Fibroblast of skin of right biceps (primary cell): ENCODE measurements around the gene LGALS1.
A peak's percentile ranks its signal among the peaks of the same experiment; 100 is the strongest.

Experiments
- DNase-seq: peaks from one replicate; pipeline ENCODE4 v3.0.0-alpha.2; 2013

Gene LGALS1

DNA sequence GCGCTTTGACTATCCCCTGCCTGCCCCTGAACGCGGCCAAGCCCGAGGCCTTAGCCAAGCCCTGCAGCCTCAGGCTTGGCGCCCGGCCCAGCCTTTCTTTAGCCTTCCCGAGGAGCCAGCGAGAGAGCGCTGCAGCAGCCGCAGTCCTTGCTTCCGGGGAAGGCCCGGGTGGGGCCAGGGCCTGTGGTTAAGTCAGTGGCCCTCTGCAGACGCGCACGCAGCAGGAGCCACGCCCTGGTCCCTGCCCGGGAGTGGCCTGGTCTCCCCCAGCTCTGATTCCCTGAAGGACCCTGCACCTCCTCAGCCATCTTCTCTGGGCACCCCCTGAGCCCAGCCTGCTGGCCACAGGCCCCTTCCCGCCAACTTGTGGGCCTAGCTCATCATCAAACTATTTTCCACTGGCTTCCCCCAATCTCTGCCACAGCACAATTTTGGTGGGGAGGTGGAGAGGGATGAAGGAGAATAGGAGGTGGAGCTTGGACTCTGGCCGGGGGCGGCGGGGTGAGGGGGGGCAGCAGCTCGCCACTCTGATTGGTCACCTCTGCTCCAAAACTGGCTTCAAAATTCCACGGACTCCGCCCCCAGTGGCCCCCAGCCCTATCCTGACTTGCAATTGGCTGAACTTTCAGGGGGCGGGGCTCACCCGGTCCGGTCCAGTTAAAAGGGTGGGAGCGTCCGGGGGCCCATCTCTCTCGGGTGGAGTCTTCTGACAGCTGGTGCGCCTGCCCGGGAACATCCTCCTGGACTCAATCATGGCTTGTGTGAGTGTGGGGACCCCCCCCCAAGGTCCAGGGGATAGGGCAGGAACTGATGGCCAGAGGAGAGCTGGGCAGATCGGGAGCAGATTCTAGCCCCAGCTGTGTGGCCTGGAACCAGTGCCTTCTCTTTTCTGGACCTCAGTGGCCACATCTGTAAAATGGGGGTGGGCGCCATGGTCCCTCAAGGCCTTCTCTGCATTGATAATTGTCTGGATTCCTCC lies at the start of gene LGALS1:
Gene LGALS1, plus strand, starts transcription at position 686 of the 979 bp plus-strand sequence. Its CDS starts 67 bp downstream, at position 753.
- DNase-seq = peak; percentile 99

DNA sequence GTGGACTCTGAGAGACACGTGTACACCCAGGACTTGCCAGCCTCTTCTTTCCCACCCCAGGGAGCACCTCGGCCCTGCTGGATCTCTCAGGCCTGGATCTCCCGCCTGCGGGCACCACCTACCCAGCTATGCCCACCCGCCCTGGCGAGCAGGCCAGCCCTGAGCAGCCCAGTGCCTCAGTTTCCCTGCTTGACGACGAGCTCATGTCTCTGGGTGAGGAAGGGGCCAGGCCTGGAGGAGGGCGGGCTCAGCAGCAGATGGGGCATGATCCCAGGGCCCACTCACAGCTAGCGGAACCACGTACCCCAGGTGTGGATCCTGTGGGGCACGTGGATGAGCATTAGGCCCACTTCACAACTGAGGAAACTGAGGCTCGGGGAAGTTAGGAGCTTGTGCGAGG lies 49.7 kb upstream of the LGALS1 start:
- DNase-seq = no peak

DNA sequence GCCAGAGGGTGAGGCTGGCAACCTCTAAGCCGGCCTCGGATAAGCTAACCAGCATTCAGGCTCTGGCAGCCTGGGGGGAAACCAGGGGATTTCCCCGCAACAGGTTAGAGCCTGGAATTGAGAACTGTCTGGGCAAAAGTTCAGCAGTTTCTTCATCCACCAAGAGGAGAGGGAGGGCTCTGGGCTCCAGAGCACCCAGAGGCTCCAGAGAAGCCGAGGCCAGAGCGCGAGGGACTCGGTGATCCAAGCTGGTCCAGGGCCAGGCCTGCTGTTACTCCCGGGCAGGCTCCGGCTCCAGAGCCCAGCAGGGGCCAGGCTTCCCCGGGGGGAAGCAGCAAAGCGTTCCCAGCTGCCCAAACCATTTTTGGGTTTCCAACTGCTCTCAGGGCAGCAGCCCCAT lies 49.3 kb upstream of the LGALS1 start:
- no peak for DNase-seq

DNA sequence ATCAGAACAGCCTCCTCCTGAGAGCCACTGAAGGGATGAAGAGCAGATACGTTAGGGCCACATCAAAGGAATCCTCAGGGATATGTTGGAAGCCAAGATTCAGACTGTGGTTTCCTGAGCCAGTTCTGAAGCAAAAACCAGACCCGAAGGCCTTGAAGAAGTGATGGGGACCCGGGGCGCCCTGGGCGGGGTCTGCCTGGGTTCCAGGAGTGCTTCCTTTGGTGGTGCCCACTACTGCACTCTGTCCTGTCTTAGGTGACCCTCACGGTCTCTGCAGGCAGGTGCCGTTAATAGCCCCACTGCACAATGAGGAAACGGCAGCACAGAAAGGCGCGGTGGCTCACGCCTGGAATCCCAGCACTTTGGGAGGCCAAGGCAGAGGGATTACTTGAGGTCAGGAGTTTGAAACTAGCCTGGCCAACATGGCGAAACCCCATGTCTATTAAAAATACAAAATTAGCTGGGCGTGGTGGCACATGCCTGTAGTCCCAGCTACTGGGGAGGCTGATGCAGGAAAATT lies 48.8 kb upstream of the LGALS1 start:
- DNase-seq = no peak

DNA sequence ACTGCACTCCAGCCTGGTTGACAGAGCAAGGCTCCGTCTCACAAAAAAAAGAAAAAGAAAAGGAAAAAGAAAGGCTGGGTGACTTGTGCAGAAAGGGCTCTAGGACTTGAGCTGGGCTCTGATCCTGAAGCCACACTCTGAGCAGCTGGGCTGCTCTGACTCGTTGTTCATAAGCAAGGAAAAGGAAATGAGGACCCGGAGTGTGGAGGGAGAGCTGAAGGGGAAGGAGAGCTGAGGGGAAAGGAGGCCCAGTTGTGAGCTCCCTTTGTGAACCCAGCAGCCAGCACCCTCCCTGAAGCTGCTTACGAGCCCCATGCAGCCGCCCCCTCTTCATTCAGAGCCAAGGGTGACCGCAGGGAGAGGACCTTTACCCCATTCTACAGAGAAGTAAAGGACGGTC lies 48.3 kb upstream of the LGALS1 start:
- DNase-seq = no peak

DNA sequence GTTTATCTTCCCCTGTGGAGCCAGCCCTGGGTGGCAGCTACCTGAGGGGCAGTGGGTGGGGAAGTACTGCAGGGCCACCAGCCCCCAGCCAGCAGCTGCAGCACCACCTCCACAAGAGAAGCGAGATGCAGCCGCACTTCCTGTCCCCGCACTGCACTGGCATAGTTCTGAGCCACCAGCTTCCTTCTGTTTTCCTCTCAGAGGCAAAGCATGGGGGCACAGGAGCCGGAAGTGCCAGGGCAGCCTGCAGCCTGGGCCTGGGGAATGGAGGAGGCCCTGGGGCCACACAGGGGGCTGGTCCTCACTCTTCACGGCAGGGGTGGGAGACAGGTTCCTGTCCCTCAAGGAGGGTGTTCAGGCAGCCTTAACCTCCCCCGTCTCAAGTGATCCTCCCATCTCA lies 47.9 kb upstream of the LGALS1 start:
- DNase-seq = no peak

DNA sequence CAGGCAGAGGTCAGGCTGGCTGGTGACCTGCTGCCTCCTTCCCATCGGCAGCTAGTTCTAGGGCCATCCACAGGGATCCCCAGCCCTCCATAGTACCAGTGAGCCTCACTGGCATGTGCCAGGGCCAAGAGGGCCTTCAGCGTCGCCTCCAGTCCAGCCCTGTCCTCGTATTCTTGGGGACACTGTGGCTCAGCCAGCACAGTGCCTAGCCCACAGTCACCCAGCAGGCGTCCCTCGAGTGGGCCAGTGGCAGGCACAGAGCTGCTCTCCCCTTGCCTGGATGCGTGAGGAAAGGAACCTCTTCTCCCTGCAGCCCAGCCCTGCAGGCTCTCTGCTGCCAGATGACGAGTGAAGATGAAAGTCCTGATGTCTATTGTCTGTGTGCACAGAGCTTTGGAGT lies 46.6 kb upstream of the LGALS1 start:
- no peak for DNase-seq

DNA sequence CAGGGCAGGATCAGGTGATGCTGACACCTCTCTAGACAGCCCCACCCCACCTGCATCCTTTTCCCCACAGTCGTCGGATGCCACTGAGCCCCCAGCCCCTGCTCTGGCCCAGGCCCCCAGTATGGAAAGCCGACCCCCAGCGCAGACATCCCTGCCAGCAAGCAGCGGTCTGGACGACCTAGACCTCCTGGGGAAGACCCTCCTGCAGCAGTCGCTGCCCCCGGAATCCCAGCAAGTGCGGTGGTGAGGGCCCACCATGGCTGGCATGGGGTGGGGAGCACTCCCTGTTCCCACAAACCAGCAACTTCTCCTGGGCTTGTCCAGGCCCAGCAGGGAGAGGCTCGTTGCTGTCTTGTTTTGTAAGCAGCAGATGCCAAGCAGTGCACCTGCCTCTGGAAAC lies 45.5 kb upstream of the LGALS1 start:
- DNase-seq = no peak

DNA sequence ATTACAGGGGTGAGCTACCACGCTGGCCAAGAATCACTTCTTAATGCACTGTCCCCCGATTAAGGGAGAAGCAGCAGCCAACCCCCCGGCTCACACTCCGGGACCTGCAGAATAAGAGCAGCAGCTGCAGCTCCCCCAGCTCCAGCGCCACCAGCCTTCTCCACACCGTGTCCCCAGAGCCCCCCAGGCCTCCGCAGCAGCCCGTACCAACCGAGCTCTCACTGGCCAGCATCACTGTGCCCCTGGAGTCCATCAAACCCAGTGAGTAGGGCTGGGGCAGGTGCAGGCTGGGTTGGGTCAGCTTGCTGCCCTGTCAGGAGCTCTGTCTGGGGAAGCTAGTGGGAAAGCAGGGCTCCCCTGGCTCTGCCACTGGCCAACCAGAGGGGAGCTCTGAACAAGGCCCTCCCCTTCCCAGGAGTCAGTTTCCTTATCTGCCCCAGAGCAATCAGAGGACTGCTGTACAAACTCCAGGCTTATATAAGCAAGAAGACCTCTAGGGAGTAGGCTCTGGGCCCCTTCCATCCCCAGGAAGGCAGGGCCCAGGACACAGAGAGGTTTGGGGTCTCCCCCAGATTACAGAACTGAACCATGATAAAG lies 44.5 kb upstream of the LGALS1 start:
- DNase-seq = no peak

DNA sequence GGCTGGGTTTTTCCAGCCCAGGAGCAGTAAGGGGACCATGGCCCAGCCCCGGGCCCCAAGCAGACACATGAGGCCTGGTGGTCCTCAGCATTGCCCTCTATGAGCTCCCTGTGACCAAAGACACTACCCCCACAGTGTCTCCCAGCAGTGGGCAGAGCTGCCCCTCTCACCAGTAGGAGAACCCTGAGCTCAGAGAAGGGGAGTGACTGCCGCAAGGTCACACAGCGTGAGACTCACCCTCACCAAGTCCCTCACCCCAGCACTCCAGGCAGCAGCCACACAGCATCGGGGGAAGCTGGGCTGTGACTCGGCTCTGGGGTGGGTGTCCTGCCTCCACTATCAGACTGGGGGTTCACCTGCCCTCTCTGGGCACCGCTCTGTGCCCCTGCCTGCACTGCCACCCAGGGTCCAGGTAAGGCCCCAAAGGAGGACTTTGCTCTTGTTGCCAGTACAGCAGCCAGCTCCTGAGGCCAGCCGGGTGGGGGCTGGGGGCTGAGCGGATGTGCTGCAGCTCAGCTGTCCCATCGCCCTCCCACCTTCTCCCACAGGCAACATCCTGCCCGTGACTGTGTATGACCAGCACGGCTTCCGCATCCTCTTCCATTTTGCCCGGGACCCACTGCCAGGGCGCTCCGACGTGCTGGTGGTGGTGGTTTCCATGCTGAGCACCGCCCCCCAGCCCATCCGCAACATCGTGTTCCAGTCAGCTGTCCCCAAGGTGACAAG lies 43.8 kb upstream of the LGALS1 start:
- no peak for DNase-seq

DNA sequence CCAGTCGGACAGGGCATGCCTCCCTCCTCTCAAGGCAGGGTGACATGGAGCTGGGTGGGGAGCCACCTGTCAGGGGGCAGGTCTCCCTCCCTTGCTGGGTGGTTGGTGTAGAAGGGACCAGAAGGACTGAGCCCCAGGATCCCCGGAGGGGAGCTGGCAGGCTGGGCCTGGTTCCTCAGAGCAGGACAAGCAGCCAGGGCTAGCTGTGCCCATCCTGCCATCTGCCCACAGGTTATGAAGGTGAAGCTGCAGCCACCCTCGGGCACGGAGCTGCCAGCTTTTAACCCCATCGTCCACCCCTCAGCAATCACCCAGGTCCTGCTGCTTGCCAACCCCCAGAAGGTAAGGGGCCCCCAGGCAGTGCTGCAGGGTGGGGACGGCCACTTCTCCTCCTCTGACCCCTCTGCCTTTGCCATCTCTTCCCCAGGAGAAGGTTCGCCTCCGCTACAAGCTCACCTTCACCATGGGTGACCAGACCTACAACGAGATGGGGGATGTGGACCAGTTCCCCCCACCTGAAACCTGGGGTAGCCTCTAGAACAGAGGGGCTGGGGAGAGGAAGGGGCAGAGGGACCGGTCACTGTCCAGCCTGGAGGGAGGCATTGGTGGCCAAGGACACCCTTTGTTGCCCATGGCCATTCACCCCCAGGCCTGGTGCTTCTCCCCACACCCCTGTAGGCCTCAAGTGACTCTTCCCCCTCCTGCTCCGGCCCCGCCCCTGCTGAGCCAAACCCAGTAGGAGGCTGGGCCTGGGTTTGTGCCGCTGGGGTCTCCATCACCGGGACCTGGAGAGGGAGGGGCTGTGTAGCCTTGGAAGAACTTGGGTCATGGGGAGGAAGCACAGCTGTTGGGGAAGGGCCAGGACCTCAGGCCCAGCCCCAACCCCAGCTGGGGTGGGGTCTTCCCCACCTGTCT lies 43.0 kb upstream of the LGALS1 start:
- no peak for DNase-seq

DNA sequence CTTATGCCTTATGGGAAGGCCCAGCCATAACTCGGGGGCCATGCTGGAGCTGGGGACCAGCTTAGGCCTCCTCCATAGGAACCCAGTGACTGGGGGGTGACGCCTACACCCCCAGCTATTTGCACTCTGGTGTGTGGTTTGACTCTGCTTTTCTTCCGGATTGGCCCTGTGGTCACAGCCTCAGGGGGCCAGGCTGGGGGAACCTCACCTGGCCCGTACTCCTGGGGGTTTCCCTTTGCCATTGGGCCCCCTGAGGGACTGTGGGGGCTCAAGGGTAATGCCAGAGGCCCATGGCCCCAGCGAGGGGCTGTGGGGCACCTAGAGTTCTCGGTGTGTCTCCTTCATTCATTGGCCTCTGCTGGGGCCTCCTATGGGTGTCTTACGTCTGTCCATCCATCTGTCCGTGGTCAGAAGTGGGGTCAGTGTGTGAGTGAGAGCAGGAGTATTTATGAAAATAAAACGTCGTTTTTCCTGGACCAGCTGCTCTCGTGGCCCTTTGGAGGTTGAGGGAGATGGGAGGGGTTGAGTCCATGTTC lies 42.3 kb upstream of the LGALS1 start:
- DNase-seq = no peak

DNA sequence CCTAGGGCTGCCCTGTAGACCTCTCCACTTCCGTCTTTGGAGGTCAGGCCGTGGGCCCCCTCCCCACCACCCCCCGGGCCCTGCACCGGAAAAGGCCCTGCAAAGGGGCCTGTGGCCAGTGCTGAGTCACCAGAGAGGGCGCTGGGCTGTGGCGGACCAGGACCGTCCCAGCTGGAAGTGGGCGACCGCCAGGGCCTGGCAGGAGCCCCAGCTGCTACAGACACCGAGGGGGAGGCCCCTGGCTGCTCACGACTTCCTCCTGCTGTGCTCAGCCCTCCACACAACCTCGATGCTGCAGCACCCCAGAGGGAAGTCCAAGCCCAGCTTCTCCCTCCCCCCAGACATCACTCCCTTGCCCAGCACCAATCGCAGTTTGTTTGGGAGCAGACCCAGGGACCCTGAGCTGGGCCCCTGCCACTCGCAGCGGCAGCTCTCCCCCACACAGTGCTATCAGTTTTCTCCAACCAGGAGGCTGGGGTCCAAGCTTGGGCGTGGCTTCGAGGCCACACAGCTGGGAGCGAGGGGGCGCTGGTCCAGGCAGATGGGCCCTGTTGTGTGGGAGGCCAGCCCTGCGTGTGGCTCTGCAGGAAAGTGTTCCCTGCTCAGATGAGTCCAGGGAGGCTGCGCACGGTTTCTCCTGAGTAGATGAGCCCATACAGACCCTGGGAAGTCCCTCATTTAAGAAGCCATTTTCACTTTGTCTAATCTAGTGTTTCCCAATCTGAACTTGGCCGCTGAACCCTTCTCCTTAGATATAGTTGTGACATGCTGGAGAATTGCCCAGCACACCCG lies 41.6 kb upstream of the LGALS1 start:
- DNase-seq = peak; percentile 83

DNA sequence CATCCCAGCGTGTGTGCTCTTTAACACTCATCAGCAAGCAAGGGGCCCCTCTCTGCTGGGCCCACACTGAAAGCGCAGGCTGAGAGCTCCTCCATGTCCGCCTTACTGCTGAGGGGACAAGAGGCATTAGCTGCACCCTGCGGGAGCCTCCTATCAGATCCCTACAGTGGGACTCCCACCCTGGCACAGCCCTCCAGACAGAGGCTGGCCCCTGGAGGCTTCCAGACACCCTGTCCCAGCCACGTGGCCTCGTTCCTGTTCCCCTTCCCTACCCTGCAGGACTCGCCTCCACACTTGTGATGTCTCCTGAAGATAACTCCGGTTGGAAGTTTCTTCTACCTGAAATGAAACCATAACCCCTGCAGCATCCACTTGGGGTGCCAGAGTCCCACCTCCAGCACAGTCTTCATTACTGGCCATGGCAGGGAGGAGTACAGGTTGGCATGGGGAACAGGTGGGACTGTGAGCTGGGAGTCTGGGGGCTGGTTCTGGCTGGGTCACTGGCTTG lies 41.0 kb upstream of the LGALS1 start:
- no peak for DNase-seq

DNA sequence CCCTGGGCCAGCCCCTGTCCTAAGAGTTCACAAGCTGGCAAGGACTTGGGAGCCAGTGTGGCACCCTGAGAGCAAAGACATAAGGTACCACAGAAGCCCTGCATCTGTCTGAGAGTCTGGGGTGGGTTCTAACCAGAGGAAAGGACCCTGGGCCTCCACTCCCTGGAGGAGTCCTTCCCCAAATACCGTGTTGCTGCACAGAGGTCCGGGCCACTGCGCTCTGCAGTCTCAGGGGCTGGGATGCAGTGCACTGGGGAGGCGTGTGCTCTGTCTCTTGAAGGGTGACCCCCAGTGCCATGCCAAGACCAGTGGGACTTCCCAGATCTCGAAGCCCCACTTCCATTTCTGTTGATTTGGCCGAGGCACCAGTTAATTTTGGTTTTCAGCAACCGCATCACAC lies 40.3 kb upstream of the LGALS1 start:
- no peak for DNase-seq

DNA sequence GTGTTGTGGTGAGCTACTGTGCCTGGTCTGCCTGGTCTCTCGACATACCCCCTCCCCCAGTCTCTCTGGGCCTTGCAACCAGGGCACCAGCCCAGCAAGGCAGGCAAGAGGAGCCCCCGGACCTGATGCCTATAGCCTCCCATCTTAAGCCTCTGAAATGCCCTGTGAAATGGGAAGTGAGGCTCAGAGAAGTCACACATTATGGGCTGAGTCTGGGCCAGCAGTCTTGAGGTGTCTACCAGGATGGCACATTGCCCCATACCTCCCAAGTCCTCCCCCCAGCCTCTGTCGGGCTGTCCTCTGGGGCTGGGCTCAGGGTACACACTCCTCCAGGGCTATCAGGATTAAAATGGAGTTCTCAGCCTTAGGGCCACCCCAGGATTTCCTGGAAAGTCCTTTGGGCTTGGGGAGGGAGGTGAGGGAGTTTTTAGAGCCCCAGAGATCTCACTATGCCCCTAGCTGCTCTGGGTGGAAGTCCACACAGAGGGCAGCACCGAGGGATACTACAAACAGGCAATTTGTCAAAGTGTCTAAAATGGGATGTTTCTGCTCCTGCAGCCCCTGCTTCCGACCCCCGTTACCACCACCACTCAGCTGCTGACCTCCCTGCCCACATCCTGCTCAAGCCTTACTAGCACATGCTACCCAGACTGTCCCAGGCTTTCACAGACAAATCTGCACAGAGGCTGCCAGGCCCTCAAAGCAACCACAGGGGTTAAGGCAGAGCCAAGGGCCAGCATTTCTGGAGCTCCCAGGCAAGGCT lies 39.1 kb upstream of the LGALS1 start:
- DNase-seq = no peak

DNA sequence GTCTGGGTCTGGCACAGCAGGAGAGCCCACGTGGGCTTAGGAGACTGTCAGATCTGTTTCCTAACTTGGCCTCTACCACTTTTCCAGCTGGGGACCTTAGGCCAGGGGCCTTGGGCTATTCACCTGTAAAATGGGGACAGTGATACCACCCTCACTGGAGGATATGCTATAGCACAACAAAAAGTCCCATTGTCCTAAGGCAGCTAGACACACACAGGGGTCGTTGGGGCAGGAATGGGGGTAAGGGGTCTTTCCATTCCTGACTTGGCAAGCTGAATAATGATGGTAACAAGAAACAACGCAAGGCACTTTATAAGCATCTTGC lies 38.5 kb upstream of the LGALS1 start:
- DNase-seq = no peak

DNA sequence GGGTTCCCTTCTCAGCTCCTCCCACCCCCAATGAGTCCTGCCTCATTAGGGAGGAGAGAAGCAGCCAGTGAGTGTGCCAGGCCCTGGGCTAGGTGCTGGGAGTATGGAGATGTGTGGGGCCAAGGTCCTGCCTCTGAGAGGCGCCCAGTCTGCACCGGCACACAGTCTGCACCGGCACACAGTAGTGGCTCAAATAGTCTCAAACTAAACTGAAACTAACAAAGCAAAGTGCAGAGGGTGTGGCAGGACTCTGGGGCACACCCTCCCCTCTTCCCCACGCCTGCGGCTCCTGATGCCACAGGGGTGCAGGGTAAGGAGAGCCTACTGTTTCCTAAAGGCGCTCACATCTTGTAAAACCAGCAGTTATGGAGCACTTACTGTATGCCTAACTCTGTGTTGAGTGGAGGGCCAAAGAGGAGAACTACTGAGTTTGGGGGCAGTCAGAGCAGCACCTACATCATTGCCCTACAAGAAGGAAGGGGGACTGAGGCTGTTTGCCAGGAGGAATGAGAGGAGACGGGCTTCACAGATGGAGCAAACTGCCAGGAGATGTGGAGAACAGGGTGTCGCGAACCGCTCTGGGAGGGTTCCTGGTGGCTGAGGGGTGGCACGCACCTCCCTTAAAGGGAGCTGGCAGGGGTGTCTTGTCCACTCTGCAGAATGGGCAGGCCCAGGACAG lies 36.9 kb upstream of the LGALS1 start:
- no peak for DNase-seq

DNA sequence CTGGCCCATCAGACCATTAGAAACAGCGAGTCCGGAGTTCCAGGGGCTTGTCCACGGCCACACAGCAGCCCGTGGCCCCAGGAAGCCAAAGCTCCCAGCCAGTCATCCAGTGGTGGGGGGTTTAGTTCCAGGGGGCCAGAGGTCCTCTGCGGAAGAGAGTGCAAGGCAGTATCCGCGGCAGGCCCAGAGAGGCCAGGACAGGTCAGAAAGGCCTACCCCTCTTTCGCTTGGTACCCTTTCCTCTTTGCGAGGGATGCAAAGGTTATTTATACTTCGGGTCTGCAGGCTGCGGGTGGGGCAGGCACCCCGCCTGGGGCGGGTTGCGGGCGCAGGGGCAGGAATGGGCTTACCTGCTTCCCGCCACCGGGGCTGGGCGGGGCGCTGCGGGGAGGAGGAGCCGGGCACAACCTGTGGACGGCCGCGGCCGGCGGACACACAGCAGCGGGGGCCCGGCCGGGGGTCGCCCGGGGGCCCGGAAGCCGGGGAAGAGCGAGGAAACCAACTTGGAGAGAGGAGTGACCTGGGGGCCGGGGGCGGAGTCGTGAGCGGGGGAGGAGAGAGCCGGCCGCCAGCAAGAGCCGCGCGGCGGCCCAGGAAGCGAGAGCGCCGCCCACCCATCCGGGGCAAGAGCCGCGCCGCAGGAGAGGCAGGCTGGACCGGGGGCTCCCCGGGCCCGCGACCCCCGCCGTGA lies 36.2 kb upstream of the LGALS1 start, which contains the start of gene SH3BP1:
Gene SH3BP1, plus strand, starts transcription at position 600 of the 691 bp plus-strand sequence. CDS start 119 bp downstream, outside the sequence.
- peak; percentile 44 for DNase-seq
